HL-60 (cell line): ENCODE results near the gene GDI2.

Experiments
- CTCF ChIP-seq: IDR thresholded peaks from one replicate; pipeline ENCODE4 v1.5.1; 2011; ENCODE audit warnings: low read length, control low read depth, inconsistent platforms; ENCODE audit not compliant: insufficient read depth
- GABPA ChIP-seq: IDR thresholded peaks from 2 replicates; pipeline ENCODE4 v1.6.1; 2012; ENCODE audit warnings: low read depth
- POLR2AphosphoS5 ChIP-seq: IDR thresholded peaks from 2 replicates; pipeline ENCODE4 v1.6.1; 2012; ENCODE audit warnings: low read depth
- REST ChIP-seq: IDR thresholded peaks from 2 replicates; pipeline ENCODE4 v1.6.1; 2012; ENCODE audit warnings: low read depth; ENCODE audit not compliant: insufficient replicate concordance
- SPI1 ChIP-seq: IDR thresholded peaks from 2 replicates; pipeline ENCODE4 v1.6.1; 2012; ENCODE audit warnings: low read depth, mild to moderate bottlenecking, borderline replicate concordance

- TF ChIP-seq POLR2AphosphoS5 (no peak), CTCF (no peak), REST (no peak), GABPA (no peak), SPI1 (no peak)
Observed at GRCh38 chr10:5794236-5794635, 19.0 kb downstream of the GDI2 start.
